ENCODE data around the gene CCDC188.

Gene CCDC188

DNA sequence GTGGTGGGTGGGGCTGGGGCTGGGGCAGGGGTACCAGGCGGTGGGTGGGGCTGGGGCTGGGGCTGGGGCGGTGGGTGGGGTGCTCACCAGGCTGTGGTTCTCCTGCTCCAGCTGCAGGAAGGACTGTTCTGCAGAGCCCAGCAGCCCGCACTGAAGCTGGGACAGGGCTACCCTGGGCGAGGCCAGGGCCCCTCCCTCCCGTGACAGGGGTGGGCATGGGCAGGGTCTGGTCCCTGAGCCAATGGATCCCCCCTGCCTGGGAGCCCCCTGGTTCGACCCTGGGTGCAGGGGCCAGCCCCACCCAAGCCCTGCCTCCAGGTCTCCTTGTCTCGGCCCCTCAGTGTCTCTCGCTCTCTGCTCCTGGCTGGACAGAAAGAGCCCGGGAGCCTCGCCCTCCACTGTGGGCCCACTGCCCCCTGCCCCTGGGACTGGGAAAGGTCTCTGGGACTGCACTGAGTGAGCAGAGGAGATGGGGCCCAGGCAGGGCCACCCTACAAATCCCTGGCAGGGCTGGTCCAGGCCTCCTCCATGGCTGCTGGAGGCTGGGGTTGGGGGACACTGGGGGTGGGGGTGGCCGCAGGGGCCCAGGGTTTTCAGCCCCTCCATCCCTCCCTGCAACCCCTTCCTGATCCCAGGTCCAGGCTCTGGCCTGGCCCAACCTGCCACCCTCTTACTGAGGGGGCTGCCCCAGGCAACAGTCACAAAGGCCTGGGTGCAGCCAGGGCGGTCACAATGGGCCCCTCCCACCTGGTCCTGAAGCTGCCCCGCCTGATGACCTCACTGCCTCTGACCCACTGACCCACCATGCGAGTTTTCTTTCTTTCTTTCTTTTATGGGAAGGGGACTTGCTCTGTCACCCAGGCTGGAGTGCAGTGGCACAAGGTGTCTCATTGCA, at the start of gene CCDC188:
TSS of gene CCDC188 (minus strand) at position 675 of the 895 bp plus-strand sequence. CDS start at position 606, 69 bp downstream.
- DNase-seq (ENCODE audit: low spot score) = no peak

DNA sequence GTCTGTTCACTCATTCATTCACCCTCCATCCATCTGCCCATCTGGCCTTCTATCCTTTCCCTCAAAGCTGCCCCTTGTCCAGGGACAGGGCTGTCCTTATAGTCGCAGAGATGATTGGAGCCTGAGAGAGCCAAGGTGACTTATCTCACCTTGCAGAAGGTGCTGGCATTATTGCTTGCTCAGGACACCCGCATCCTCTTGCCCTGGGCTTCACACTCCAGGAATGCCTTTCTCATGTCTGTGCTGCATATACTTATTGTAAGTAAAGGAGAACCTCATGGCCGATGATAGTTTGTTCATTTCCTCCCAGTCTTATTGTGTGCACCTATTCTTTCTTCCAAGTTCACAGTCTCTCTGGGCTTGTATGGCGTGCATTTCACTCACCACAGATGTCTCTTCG, 49.1 kb upstream of the CCDC188 start:
- DNase-seq (ENCODE audit: low spot score) = no peak

DNA sequence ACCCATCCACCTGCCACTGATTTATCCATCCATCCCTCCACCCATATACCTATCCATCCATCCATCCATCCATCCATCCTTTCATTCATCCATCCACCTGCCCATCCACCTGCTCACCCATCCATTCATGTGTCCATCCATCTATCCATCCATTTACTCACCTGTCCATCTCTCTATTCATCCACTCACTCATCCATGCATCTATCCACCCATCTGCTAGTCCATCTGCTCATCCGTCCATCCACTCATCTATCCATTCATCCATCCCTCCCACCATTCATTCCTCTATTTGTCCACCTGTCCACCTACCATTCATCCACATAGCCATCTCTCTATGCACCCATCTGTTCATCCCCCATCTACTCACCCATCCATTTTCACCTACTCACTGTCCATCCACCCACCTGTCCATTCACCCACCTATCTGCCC, 48.6 kb upstream of the CCDC188 start:
- DNase-seq (ENCODE audit: low spot score) = no peak

DNA sequence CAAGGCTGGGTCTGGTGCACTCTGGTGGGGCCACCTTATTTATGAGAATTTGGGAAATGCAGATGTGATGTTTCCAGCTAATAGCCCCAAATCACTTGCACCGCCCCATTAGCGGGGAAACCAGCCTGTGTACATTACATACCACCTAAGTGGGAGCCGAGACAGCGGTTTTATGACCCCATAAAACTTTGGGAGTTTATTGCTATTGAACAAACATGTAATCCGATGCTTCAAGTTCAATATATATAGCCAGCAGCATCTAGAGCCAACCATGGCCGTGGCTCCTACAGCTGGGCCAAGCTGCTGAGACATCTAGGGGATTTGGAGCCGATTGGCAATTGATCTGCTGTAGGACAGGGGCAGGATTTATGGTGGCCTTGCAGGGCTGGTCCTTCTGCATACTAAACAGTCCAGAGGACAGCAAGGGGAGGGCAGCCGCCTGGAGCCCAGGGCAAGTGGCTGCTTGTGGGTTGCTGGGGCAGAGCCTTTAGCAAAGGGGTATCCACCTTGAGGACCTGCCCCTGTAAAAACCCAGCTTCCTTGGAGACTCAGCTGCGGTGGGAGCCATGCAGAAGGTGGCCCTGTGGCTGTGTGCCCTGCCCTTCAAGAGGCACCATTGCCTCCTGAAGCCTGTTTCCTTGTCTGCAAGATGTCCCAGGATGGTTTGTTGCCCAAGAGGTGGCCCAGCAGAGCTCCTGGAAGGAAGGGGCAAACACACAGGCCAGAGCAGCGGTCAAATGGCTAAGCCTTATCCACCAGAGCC, 47.9 kb upstream of the CCDC188 start:
- no peak for DNase-seq (ENCODE audit: low spot score)

DNA sequence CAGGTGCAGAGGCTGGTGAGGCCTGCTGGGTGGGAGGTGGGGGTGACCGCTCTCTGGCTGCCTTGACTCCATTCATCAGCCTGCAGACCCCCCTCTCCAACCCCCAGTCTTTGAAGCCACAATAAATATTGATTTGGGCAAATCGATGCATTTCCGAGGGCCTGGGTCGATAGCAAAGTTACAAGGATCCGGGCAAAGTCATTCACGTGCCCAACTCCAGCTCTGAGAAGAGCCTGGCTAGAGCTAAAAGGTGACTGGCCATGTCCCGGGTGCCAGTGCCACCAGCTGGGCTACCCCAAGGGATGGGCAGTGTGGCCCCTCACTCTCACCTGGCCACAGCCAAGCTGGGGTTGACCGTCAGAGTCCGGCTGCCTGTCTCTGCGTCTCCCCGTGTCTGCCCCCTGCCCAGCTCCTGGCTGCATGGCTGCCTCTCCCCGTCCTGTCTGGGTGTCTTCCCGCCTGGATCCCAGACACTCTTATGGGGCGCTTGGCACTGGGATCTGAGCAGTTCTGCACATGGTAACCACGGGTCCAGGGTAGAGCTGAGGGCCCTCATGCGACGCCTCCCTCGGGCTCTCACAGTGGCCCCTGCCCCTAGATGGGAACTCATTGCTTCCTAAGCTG, 46.7 kb upstream of the CCDC188 start:
- no peak for DNase-seq (ENCODE audit: low spot score)

DNA sequence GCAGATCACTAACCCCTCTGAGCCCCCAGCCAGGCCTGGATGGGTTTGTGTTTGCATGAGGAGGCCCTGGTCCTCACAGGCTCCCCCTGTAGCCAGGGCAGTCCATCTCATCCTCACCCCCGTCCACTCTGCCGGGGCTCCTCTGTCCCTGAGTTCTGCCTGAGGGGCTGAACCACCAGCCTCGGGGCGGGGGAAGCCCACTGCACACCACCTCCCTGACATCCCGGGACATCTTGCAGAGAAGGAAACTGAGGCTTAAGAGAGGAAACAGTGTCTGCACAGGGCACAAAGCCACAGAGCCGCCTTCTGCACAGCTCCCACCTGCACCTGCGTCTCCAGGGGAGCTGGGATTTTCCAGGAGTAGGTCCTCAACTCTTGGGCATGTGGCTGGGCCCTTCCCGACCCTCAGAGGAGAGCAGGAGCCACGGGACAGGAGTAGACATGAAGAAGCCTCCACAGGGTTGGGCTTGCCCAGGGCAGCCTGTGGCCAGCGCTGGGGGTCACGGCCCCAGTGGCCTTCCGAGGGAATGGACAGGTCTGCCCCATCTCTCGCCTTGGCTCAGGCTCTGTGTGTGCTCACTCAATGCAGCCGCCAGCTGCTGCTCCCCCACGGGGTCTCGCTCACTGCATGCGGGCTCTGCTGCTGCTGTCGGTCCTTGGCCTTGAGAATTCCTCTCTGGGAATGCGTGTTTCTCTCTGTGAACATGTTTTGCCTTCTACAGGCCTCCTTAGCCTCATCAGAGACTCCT, 45.4 kb upstream of the CCDC188 start:
- DNase-seq (ENCODE audit: low spot score) = no peak

DNA sequence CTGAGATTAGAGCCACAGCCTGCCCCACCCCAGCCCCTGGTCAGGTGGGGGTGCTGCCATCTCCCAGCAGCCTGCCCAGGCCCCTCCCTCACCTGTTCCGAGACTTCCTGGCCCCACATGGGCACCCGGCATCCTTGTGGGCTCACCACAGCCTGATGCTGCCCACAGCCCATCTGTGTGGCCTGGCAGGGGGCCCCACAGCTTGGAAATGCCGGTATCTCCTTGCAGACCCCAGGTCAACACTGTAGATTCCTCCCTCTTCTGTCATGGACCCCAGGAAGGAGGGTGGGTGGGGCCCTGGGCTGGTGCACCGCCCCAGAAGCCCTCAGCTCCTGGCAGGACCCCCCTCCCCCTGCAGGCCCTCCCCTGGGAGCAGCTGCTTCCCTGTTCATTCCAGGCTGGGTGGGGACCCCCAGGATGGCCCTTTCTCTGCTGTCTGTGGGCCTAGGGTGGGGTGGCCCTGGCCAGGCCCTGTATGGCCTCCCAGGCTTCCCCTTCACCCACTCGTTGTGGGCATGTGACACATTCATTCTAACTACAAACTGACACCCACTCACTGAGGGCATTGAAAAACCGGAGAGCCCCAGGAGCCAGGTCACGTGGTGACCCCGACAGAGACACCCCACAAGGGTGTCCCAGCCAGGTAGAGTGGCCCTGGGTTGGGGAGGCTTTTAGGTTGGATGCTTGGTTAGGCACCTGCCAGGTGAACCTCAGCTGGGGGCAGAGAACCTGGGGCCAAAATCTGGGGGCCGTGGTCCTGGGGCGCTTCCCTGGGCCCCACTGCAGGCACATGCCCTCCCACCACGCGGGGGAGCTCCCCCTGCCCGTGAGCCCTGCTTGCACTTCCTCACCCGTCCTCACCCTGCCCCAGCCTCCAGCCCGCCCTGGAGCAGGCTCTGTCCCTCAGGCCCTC, 44.1 kb upstream of the CCDC188 start:
- no peak for DNase-seq (ENCODE audit: low spot score)

DNA sequence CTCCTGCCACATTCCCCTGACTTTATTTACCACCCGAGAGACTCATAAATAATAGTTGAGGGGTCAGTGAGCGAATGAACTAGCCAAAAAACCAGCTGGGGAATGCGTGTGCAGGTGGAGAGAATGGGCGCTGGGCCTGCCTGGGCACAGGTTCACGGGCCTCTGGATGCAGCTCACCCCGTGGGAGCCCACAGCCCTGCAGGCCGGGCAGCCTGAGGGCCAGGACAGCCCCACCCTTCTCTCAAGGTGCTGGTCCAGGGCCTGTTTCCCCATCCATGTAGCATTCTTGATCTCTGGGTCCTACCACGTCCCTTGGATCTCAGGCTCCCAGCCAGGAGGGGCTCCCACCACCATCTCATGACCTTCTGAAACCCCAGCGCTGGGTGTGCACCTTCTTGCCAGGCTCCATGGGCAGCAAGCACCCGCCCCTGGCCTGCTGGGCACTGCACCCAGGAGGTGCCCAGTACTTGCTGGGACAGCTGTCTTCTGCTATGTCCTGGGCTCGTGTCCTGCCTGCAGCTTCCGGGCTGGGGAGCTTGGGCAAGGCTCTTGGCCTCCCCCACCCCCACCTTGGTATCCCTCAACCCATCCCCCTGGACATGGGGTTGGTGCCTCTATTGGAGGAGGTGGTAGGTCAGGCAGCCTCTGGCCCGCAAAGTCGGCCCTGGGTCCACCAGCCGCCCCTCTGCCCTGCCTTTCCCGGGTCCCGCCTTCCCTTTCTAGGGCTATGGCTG, 43.1 kb upstream of the CCDC188 start:
- DNase-seq (ENCODE audit: low spot score) = no peak

DNA sequence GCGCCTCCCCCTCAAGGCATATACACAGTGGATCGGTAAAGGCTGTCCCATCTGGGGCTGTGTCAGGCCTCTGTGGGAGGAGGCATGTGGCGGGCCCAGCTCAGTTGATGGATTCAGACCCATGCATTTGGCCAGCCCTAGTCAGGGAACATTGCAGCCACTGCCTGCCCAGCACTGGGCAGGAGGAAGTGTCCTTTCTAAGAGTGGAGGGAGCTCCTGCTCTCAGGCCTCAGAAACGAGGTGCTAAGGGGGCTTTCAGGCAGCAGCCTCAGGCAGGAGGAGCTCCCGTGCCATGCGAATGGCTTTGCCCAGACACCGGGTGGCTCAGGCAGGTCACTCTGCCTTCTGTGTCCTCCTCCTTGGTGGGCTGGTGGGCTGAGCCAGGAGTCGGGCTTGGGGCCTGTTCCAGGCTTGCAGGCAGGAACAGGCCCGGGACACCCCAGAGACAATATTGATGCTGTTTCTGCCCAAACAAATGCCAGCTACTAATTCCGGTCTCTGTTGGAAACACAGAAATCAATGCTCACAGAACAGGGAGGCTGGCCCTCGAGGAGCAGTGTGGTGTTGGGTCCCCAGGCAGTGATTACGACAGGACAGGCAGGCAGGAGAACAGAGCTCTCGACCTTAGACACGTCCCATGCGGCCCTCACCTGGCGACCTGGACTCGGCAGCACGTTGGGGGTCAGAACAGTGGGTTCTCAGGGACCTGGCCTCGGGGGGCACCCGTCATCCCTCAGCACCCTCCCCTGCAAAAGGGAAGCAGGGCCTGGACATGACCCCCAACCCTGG, 42.3 kb upstream of the CCDC188 start:
- no peak for DNase-seq (ENCODE audit: low spot score)

DNA sequence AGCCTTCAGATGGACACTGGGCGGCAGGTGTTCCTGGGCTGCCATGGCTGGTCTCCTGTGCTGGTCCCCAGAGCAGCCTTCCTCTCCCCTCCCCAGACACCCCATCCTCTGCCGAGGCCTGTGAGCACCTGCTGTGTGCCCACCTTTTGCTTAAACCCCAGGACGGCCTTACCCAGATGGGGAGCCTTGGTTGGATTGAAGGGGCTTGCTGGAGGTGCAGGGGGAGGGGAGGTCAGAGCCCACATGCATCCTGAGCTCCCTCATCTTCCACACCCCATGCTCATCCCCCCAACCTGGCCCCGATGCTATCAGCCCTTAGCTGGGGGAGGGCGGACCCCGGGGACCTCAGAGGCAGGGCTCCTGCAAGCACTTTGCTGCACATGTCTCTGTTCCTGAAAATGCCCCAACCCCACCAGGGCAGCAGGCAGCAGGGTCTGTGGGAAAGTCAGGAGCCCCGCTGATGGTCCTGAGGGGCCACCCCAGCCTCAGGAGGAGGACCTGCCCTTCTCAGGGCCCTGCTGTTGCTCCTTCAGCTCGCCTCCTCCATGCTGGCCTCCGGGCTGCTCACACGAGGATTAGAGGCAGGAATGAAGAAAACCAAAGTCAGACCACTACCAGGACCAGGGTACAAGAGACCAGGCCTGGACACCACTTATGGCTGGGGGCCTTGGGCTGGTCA, 41.6 kb upstream of the CCDC188 start:
- no peak for DNase-seq (ENCODE audit: low spot score)

DNA sequence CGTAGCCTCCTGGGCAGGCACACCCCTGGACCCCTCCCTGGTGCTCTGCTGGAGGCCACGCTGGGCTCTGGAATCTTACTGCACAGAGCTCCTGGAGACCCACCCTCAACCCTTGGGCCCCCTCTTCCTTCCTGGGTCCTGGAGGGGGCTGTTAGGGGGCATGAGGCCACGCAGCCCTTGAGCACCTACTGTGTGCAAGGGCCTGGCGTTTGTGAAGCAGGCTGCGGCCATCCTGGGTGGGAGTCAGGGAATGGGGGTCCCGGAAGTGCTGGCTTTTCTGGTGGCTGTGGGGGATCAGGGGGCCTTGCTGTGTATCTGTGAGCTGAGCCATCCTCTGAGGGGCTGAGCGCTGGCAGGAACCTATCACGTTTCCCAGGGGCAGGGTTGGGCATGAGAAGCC, 40.9 kb upstream of the CCDC188 start:
- DNase-seq (ENCODE audit: low spot score) = no peak

DNA sequence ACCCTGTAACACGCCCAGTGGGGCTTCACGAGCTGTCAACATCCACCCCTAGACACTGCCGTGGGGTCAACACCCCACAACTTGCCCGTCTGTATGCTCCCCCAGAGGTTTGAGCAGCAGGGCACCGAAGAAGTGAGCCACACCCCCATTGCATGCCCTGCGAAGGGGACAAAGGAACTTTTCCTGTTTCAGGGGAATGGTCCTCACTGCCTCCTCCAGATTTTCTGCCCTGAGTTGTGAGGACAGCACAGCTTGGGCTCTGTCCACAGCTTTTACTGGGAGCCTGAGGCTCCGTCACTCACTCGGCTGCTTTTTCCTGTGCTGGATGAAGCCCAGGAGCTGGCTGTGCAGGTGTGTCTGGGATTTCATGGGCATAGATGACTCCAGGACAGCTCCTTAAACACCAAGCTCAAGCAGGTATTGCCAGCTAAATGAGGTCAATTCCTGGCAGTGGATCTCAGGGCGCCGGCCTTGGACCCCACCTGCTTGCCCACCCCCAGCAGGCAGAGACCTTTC, 40.2 kb upstream of the CCDC188 start:
- DNase-seq (ENCODE audit: low spot score) = no peak

DNA sequence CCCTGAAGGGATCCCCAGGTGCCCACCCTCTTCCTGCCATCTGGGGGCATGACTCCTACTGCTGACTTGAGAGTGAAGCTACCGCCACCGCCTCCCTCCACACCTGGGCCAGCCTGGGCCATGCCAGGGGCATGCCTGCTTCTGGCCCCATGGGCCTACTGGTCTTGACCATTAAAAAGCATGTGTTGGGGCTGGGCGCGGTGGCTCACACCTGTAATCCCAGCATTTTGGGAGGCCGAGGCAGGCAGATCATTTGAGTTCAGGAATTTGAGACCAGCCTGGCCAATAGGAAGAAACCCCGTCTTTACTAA, 37.7 kb upstream of the CCDC188 start:
- DNase-seq (ENCODE audit: low spot score) = no peak

DNA sequence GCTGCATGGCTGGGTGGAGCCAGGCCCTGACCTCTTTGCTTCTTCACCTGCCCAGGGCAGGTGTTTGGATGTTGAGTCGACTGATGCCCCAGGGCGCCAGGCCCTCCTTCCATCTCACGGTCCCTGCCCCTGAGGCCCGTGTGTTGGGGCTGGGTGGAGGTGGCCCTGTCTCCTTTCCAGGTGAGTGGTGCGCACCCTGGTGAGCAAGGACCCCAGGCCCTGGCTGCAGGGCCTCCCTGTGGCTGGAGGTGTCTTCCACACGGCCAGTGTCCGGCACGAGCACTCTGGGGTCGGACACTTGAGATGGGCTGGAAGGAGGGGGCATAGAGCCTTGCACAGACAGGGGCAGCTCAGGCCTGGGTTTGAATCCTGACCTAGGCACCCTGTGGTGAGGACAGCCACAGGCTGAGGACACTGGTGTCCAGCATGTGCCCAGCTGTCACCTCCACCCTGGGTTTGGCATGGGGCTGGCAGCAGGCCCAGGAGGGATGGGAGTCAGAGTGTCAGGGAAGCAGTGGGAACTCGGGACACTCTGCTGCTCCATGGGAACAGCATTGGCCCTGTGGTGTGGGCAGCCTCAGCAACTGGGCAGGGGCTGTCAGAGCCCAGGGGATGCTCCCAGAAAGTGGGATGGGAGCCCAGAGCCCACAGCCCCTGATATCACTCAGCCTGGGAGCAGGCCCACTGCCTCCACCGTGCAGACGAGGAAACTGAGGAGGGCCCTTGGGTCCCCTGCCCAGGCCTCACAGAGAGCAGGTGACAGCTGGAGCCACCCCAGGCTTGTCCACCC, 37.1 kb upstream of the CCDC188 start:
- no peak for DNase-seq (ENCODE audit: low spot score)

DNA sequence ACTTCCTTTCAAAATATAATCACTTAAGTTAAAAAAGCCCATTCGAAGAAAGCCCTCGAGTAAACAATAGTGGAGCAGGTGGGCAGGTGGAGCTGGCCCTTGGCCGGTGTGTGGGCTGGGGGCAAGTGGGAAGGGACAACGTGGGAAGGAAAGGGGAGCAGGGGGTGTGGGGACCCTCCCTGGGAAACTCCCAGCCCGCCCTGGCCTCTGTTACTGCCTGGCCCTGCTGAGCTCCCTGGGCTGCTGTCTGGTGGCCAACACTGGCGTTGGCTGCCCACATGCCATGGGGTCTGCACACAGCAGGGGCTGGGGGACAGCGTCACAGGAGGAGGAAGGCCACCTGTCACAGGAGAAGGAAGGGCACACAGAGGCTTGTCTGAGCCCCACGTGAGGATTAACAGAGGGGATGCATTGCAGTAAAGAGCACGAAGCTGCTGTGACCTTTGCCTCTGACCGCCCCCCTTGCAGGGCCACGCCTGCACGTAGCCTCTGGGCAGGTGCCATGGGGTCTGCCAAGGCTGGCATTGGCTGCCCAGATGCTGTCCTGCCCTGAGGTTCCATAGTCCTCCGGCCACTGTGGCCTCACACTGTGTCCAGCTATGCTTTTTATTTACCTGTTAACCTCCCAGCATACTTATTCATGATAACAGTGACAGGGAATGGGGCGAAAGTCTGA, 36.2 kb upstream of the CCDC188 start:
- no peak for DNase-seq (ENCODE audit: low spot score)

DNA sequence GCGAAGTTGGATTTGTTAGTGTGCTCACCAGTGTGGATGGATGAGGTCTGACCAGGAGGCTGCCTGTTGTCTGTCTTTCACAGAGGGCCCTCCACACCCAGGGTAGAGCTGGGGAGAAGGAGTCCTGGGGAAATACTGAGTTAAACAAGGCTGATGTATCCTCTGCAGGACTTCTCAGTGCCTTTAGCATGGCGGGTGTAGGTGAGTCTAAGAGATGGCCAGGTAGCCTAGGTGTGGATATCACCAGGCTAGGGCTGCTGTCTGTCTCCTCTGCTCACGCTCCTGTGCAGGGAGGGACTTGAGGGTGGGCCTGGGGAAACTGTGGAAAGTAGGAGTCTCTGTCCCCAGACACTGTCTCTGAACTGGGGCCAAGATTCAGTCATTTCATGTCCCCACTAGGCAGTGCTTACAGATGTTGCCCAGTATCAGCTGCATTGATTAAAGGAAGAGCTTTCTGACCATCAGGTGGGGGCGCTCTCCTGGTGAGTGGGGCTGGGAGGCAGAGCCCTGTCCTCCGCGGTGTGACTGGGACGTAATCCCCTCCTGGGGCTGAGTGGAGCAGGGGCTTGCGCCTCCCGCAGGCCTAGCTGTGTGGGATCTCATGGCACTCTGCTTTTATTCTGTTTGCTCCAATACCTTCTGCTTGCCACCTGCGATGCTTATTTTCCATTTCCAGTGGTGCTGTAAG, 35.5 kb upstream of the CCDC188 start:
- no peak for DNase-seq (ENCODE audit: low spot score)

DNA sequence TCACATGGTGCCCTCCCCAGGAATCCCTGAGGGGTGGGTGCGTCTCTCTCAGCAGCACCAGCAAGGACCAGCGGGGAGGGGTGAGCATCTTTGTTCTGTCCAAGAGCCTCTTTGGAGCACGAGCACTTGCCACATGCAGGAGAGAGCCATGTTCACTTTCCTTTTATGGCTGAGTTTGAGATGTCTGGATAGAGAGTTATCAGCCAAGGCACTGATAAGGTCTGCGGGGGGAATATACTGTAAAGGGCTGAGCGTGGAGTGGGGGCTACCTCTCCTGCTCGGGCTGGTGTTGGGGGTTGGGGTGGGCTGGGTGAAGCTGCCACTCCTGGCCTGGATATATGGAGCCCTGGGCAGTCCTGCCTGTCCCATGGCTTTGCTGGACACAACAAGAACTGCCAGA, 34.9 kb upstream of the CCDC188 start:
- no peak for DNase-seq (ENCODE audit: low spot score)

Data from hepatic stellate cell (primary cell).